ENCODE data around the gene CXCL12.

The CXCL12 gene

GRCh38 chr10:44356139-44357022 is 28.5 kb downstream of the CXCL12 start:
- TF ChIP-seq POLR2A (IDR thresholded peaks at IDR 0.05; ENCODE audit: low read length) (no peak), GATA1 (IDR thresholded peaks at IDR 0.05; ENCODE audit: low read depth, low read length) (no peak)
- no peak for DNase-seq

- DNase-seq: no peak
- no peak for TF ChIP-seq POLR2A (IDR thresholded peaks at IDR 0.05; ENCODE audit: low read length)
- no peak for TF ChIP-seq GATA1 (IDR thresholded peaks at IDR 0.05; ENCODE audit: low read depth, low read length)
These were observed 29.3 kb downstream of the CXCL12 start for GRCh38 chr10:44355630-44356029.

DNA sequence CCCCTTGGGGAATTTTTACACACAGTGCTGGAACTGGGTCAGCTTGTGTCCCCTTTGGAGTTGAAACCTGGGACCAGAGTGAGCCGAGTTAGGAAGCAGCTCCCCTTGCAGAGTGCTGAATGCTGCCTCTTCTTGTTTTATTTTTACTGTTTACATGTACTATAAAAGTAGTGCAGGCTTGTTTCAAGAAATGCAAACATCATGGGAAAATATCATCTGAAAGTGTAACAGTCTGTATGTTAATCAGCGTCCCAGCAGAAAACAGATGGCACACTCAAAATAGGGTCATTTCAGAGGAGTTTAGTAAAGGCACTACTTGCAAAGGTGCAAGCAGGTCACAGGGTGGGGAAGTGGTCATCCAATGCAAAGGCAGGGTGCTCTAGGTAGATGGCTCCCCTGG is 30.1 kb downstream of the CXCL12 start:
- no peak for TF ChIP-seq GATA1 (IDR thresholded peaks at IDR 0.05; ENCODE audit: low read depth, low read length)
- TF ChIP-seq POLR2A (IDR thresholded peaks at IDR 0.05; ENCODE audit: low read length): no peak
- DNase-seq: no peak

- TF ChIP-seq POLR2A (IDR thresholded peaks at IDR 0.05; ENCODE audit: low read length) (no peak), GATA1 (IDR thresholded peaks at IDR 0.05; ENCODE audit: low read depth, low read length) (no peak)
These were observed 31.2 kb downstream of the CXCL12 start for GRCh38 chr10:44353721-44354120.

DNA sequence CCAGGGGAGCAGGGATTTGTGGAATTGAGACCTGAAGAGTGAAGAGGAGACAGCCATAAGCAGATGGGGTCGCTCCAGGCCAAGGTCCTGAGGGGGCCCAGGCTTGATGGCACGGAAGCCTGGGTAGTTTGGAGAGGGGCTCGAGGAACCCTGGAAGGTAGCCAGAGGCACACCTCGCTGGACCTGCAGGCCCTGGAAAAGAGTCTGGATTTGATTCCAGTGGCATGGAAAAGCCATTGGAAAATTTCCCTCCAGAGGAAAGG is 31.8 kb downstream of the CXCL12 start:
- no peak for DNase-seq
- TF ChIP-seq GATA1 (IDR thresholded peaks at IDR 0.05; ENCODE audit: low read depth, low read length) (no peak), POLR2A (IDR thresholded peaks at IDR 0.05; ENCODE audit: low read length) (no peak)

More at GRCh38 chr10:44353721-44354120, 31.2 kb downstream of the CXCL12 start:
- no peak for DNase-seq

GRCh38 chr10:44352316-44353127 is 32.4 kb downstream of the CXCL12 start:
- TF ChIP-seq POLR2A (IDR thresholded peaks at IDR 0.05; ENCODE audit: low read length) (no peak), GATA1 (IDR thresholded peaks at IDR 0.05; ENCODE audit: low read depth, low read length) (no peak)
- no peak for DNase-seq

DNA sequence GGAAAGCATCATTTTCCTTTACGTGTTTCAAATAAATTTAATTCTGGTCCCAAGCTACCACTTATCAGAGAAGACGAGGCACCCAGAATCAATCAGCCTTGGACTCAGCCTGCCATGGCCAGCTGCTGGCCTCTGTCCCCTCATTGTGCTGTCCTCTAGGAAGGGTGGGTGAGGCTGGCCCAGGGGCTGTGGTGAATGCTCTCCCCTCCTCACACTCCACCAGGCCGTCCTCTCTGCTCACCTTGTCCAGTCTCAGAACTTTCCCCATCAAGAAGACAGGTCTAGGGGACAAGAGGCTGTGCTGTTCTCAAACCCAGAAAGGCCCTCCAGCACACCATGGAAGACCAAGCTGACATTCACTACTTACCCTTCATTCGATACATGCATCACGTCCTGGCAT is 36.4 kb downstream of the CXCL12 start:
- TF ChIP-seq GATA1 (IDR thresholded peaks at IDR 0.05; ENCODE audit: low read depth, low read length) (no peak), POLR2A (IDR thresholded peaks at IDR 0.05; ENCODE audit: low read length) (no peak)
- DNase-seq: no peak

DNA sequence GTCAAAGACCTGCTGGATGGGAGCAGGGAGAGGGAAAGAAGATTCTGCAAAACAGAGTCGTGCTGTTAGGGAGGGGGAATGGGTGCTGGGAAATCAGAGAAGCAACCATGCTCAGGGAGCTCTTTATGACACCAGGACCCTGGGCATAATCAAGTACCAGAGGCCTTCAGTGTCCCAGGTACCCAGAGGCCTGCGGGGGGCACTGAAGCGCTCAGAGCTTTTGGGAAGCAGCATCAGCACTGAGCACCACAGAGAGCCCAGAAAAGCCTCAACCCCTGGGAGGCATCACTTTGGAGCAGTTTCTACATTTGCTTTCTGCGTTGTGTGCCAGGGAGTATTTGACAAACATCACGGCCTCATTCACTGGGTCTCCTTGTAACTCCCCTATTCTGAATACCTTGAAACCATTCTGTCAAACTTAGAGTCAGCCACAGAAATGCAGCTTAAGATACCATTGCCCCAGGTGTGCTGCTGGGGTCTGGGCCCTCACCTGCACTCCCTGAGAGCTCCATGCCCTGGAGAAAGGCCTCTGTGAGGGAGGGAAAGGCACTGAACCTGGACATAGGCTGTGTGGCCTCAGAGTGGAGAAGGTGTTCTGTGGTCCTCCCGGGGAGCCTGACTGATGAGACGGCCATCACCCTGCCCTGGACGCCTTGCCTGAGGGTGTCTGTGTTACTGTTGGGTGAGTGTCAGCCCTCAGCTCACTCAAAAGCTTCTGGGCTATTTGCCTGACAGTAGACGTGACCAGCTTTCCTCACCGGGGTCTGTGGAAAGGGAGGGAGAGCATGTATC is 37.1 kb downstream of the CXCL12 start:
- TF ChIP-seq GATA1 (IDR thresholded peaks at IDR 0.05; ENCODE audit: low read depth, low read length) (no peak), POLR2A (IDR thresholded peaks at IDR 0.05; ENCODE audit: low read length) (no peak)
- no peak for DNase-seq

GRCh38 chr10:44344727-44345126 is 40.2 kb downstream of the CXCL12 start:
- no peak for DNase-seq
- TF ChIP-seq POLR2A (IDR thresholded peaks at IDR 0.05; ENCODE audit: low read length): no peak
- no peak for TF ChIP-seq GATA1 (IDR thresholded peaks at IDR 0.05; ENCODE audit: low read depth, low read length)

GRCh38 chr10:44343843-44344242 is 41.1 kb downstream of the CXCL12 start:
- no peak for TF ChIP-seq GATA1 (IDR thresholded peaks at IDR 0.05; ENCODE audit: low read depth, low read length)
- DNase-seq: no peak

DNA sequence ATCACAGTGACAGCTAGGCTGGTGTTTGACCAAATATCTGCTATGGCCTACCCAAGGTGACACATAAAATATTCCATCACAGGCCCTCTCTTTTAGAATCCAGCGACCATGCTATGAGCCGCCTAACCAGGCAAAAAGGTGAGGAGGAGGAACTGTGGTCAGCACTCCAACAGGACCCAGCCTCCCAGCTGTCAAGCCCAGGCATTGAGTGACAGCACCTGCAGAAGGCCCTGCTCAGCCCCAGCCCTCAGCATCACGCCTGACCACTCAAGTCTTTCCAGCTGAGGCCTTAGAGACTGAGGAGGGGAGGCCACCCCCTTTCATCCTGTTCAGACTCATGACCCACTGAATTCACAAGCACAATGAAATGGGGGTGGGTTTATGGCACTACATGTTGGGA is 43.0 kb downstream of the CXCL12 start:
- TF ChIP-seq POLR2A (IDR thresholded peaks at IDR 0.05; ENCODE audit: low read length) (no peak), GATA1 (IDR thresholded peaks at IDR 0.05; ENCODE audit: low read depth, low read length) (no peak)
- no peak for DNase-seq

GRCh38 chr10:44340557-44340956 is 44.3 kb downstream of the CXCL12 start:
- DNase-seq: no peak
- no peak for TF ChIP-seq GATA1 (IDR thresholded peaks at IDR 0.05; ENCODE audit: low read depth, low read length)
- no peak for TF ChIP-seq POLR2A (IDR thresholded peaks at IDR 0.05; ENCODE audit: low read length)

- TF ChIP-seq GATA1 (IDR thresholded peaks at IDR 0.05; ENCODE audit: low read depth, low read length) (no peak), POLR2A (IDR thresholded peaks at IDR 0.05; ENCODE audit: low read length) (no peak)
- DNase-seq: no peak
These were observed 45.7 kb downstream of the CXCL12 start for GRCh38 chr10:44339218-44339617.

GRCh38 chr10:44337081-44337480 is 47.8 kb downstream of the CXCL12 start:
- DNase-seq: no peak
- TF ChIP-seq POLR2A (IDR thresholded peaks at IDR 0.05; ENCODE audit: low read length) (no peak), GATA1 (IDR thresholded peaks at IDR 0.05; ENCODE audit: low read depth, low read length) (no peak)
